Erythroblast (primary cell): ENCODE results near the gene SCUBE1.

Experiments
- DNase-seq, 2 experiments: peaks; one replicate each; lab custom pipeline; 2025; lab: John Stamatoyannopoulos, UW
- GATA1 ChIP-seq: IDR thresholded peaks from 2 replicates; pipeline ENCODE4 v1.6.1; 2011; ENCODE audit warnings: low read depth, mild to moderate bottlenecking, control low read depth, low read length, moderate library complexity
- POLR2A ChIP-seq: IDR thresholded peaks from 2 replicates; pipeline ENCODE4 v1.6.1; 2011; ENCODE audit warnings: mild to moderate bottlenecking, low read length

Gene SCUBE1

DNA sequence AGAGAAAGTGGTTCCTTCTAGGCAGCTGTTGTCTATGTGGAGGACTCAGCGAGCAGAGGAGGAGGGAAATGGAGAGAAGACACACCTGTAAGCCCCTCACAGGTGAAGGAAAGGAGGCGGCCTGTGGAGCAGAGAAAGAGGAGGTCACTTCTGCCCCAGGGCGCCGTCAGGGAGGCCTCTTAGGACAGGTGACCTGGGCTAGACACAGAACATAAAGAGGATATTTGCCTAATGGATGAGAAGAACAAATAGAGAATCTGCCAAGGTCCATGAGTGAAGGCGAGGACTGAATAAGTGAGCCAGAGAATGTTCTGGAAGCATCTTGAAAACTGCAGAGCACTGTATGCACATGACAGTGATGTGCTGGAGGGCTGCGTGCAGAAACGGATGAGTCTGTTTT, 2.2 kb upstream of the SCUBE1 start:
- TF ChIP-seq POLR2A (no peak), GATA1 (no peak)
- DNase-seq: no peak

DNA sequence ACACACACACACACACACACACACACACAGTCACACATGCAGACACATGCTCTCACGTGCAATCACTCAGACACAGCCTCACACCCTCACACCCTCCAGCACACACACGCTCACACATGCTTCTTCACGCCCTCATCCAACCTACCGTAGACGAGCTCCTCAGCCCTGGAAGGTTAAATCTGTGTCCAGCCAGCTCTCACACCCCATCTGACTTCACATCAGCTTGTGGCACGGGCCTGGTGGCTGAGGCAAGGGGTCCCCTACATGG, 1.3 kb upstream of the SCUBE1 start:
- TF ChIP-seq POLR2A (no peak), GATA1 (no peak)
- no peak for DNase-seq

GRCh38 chr22:43343670-43344519, 723 bp upstream of the SCUBE1 start:
- TF ChIP-seq GATA1: no peak
- DNase-seq: no peak

DNA sequence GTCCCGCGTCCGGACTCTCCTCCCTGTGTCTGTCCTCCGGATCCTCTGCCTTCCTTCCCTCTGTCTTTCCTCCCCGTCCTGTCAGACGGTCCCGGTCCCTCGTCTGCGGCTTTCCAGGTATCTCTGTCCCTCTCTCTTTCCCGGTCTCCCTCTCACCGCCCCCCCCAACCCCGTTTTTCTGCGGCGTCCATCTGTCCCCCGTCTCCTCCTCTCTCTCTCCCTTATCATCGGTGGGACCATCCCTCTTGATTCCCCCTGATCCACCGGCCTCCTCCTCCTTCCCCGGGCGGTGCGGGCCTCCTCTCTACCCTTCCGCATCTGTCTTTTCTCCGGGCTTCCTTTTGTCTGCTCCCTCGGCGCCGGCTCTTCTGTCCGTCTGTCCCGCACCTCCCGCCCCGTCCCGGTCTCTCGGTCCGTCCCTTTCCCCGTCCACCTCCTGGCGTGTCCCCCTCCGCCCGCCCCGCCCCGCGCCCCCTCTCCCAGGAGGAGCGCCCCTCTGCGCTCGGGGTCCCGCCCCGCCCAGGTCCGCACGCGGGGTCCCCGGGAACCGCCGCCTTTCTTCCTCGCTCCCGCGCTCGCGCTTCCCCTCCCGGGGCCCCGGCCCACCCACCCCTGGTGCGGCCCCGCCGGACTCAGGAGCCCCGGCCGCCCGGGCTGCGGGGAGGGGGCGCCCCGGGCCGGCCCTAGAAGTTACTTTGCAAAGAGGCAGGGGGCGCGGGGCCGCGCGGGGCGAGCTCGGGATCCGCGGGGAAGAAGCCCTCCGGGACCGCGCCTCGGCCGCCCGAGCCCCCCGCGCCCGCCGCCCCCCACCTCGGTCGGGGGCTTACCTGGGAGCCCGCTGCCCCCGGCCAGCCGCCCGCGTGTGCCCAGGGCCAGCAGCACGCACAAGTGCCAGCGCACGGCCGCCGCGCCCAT, 568 bp downstream of the SCUBE1 start:
- TF ChIP-seq POLR2A (no peak), GATA1 (no peak)
- DNase-seq: no peak

DNA sequence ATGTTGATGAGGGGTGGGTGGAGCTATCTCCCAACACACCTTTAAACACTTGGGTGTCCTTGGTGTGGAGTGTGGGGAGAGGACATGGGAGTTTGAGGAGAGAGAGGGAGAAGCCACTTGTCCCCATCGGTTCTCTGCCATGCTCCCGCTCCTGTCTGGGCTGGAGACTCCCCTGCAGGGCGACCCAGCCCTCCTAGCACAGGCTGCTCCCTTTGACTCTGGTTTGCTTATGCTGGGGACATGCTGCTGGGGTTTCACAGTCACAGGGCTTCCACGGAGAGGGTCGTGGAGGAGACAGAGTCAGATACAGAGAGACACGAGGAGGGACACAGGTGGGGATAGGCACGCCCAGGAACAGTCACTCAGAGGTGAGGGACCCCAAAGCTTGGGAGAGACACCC, 1.6 kb downstream of the SCUBE1 start:
- TF ChIP-seq POLR2A (no peak), GATA1 (no peak)
- no peak for DNase-seq

- DNase-seq: no peak
- no peak for TF ChIP-seq GATA1
- no peak for TF ChIP-seq POLR2A
These were observed 4.3 kb downstream of the SCUBE1 start for GRCh38 chr22:43338766-43339345.

DNA sequence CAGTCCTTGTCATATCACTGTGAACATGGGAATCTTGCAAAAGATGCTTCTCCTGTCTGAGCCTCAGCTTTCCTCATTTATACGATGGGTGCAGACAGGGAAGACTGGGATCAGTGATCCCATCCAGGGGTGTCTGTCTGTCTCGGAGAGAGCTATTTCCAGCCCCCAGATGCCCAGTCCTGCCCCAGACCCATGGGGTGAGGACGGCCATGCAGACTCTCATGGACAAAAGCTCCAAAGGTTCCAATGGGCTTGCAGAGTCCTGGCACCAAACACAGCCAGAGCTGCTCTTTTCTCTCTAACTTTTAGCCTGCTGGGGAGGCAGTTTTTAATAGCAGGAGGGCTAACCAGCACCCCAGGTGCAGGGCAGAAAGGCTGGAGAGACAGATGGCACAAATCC, 5.2 kb downstream of the SCUBE1 start:
- no peak for DNase-seq
- TF ChIP-seq GATA1: no peak
- TF ChIP-seq POLR2A: no peak

DNA sequence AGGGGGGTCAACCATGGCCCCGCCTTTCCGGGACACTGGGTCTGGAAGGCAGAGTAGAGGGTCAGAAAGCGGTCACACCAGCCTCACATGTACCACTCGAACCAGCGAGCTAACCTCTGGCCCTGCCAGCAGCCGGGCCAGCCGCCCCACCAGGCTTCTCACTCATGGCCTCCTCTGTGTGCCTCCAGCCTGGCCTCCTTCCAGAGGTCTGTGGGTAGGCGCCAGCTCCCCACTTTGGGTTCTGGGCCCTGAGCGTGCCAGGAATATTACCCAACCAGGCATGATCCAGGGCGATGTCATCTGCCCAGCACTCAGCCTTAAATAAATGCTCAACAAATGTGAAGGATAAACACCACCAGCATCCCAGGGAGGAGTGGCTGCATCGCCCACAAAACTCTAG, 5.8 kb downstream of the SCUBE1 start:
- TF ChIP-seq POLR2A (no peak), GATA1 (no peak)
- no peak for DNase-seq

DNA sequence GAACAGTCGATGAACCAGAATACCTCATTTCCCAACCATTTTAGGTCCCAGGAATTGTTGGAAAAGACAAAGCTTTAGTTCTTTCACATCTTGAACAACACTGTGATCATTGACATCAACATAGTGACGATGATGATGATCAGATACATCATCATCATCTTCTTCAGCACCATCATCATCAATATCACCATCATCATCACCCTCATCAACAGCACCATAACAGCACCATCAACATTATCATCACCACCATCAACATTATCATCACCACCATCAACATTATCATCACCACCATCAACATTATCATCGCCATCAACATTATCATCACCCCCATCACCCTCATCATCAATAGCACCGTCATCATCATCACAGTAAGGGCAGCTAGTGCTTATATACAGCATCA, 8.8 kb downstream of the SCUBE1 start:
- DNase-seq: no peak
- no peak for TF ChIP-seq GATA1
- TF ChIP-seq POLR2A: no peak

GRCh38 chr22:43333978-43334377, 9.2 kb downstream of the SCUBE1 start:
- DNase-seq: no peak
- TF ChIP-seq POLR2A: no peak
- TF ChIP-seq GATA1: no peak

DNA sequence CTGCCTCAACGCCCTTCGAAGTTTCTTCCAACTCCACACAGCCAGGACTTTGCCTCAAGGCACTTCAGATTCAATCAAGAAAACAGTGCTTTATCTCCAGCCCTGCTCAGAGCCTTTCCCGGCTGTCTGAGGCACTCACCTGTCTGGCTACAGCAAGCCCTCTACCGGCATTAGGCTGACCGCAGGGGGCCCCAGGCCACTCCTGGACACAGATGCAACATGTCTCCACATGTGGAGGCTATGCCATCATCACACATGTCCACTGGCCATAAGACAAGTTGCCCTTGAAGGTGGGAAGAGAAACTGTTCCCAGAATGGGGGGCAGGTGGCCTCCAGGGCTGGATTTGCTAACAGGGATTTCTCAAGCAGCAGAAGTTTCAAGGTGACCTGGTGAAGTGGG, 10.0 kb downstream of the SCUBE1 start:
- no peak for DNase-seq
- no peak for TF ChIP-seq POLR2A
- no peak for TF ChIP-seq GATA1

DNA sequence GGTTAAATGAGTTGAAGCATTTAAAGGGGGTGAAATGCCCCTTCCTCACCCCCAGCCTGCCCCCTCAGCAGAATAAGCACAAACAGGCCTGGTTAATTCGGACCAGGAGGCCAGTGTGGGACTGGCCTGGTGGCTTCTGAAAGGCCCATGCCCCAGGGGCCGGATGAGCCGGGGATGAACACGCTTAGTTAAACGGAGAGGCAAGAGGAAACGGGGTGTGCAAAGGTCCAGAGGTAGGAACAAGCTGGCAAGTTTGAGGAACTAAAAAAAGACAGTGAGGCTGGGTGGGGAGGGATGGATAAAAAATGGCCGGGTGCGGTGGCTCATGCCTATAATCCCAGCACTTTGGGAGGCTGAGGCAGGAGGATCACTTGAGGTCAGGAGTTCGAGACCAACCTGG, 11.5 kb downstream of the SCUBE1 start:
- TF ChIP-seq POLR2A: no peak
- TF ChIP-seq GATA1: no peak
- DNase-seq: no peak

GRCh38 chr22:43331069-43331451, 12.1 kb downstream of the SCUBE1 start:
- no peak for DNase-seq
- TF ChIP-seq GATA1 (no peak), POLR2A (no peak)

DNA sequence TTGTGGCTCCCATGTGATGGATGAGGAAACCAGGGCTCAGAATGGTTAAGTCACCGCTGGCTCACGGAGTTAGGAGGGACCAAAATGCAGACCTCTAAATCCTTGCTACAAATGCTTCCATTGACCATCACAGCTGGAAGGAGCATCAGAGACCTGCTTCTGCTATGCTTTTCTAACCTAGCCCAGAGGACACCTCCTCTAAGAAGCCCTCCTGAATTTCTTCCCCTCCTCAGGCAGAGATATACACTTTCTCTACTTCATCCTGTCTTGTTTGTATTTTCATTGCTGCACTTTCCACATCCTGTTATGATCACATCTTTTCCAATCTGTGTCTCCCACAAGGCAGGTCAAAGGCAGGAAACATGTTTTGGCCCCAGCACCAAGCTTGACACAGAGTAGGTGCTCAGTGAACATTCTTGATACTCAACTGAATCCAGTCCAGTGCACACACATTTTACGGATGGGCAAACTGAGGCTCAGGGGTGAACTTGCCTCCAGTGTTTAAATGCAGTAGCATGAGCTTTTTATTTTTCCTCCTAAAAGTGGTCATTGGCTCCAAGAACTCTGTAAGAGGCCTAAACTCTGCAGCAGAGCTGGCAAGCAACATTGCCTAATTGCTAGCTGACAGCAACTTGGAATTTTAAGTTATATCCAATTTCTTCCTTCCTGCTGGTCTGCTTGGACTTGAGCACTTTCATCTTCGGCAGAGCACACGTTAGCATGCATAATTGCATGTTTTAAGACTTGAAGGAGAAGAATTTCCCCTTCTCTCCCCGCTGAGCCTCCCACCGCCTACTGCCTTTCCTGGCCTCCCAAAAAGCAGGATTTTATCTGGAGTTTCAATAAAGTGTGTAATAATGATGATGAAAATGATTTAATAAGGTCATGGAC, 12.7 kb downstream of the SCUBE1 start:
- TF ChIP-seq POLR2A: no peak
- TF ChIP-seq GATA1: no peak
- no peak for DNase-seq
